AG09309 (cell line): ENCODE measurements around the gene NETO2.

Experiments used
- DNase-seq: peaks from one replicate; pipeline ENCODE4 v3.0.0-alpha.2; 2010; ENCODE audit warnings: low read depth
- H3K4me3 ChIP-seq: 2 replicates; pipeline ENCODE4 v1.5.1; 2011; ENCODE audit warnings: mild to moderate bottlenecking, low read depth, low read length, moderate library complexity; ENCODE audit not compliant: control insufficient read depth
- TF ChIP-seq, protein P1 (sequence below): IDR thresholded peaks from 2 replicates; pipeline ENCODE4 v1.5.1; 2011; ENCODE audit warnings: mild to moderate bottlenecking, low read depth, low read length, inconsistent platforms; ENCODE audit not compliant: insufficient read depth, control insufficient read depth; ENCODE audit errors: missing control alignments

Gene NETO2

GRCh38 chr16:47035436-47035835 lies 108.3 kb downstream of the NETO2 start:
- H3K4me3 ChIP-seq, result no peak overlapping the region
- TF ChIP-seq, protein P1, sequence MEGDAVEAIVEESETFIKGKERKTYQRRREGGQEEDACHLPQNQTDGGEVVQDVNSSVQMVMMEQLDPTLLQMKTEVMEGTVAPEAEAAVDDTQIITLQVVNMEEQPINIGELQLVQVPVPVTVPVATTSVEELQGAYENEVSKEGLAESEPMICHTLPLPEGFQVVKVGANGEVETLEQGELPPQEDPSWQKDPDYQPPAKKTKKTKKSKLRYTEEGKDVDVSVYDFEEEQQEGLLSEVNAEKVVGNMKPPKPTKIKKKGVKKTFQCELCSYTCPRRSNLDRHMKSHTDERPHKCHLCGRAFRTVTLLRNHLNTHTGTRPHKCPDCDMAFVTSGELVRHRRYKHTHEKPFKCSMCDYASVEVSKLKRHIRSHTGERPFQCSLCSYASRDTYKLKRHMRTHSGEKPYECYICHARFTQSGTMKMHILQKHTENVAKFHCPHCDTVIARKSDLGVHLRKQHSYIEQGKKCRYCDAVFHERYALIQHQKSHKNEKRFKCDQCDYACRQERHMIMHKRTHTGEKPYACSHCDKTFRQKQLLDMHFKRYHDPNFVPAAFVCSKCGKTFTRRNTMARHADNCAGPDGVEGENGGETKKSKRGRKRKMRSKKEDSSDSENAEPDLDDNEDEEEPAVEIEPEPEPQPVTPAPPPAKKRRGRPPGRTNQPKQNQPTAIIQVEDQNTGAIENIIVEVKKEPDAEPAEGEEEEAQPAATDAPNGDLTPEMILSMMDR, result no peak
- no peak for DNase-seq

DNA sequence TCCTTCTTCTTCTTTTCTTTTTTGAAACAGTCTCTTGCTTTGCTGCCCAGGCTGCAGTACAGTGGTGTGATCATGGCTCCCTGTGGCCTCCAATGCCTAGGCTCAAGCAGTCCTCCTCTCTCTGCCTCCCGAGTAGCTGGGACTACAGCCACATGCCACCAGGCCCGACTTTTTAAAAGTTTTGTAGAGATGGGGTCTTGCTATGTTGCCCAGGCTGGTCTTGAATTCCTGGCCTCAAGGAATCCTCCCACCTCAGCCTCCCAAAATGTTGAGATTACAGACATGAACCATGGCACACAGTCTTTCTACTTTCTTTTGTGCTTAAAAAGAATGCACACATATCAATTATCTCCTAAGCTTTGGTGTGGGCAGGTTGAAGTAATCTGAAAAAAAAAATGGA lies 109.3 kb downstream of the NETO2 start:
- no peak overlapping the region for H3K4me3 ChIP-seq
- DNase-seq, result no peak
- TF ChIP-seq, protein P1, result no peak

DNA sequence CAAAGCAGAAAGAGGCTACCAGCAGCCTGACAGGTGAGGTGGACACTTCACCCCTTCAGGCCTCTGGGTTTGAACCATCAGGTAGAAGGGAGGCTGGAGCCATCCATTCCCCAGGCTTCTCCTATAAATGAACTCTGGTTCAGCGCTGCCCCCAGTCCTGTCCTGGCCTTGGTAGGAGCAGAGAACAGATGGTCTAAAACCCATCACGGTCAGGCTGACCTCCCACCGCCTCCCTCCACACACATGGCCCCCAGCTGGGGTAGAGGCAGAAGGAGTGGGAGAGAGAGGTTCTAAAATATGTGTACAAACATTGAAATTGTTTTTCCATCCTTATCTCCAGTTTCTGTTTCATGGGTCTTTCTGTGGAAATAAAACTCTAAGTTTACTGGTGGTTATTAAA lies 110.6 kb downstream of the NETO2 start:
- TF ChIP-seq, protein P1, result no peak
- H3K4me3 ChIP-seq, result no peak overlapping the region
- DNase-seq, result no peak

GRCh38 chr16:47029724-47030123 lies 114.0 kb downstream of the NETO2 start:
- DNase-seq, result no peak
- TF ChIP-seq, protein P1, result no peak
- H3K4me3 ChIP-seq, result no peak overlapping the region

DNA sequence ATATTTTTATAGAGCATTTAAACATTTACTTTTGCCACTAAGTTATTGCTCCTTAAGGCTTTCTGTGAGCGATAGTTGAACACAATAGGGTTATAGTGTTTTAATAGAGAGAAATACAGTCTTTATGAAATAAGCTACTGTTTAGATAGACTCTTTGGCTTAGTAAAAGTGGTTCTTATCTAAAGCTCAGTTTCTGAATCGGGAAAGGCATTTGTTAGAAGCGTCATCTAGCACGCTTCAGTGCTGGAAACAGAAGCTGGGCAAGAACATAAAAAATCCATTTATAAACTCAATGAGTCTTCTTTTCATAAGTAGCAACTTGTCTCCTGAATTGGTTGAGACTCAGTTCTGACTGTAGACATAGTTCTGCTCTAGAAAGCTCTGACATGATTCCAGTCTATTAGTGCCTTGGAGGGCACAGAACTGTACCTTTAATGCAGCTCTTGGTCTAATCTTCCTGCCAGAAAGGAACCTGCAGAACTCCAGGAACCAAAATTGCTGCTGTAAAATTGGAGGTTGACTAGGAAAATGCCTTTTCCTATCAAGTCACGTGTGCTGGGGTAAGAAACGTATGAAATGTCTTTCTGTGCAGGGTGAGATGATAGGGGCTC lies 114.9 kb downstream of the NETO2 start:
- TF ChIP-seq, protein P1, result no peak
- no peak overlapping the region for H3K4me3 ChIP-seq
- no peak for DNase-seq
